Neutrophil (primary cell): ENCODE results near the gene FOXD3.
"Not testable (repeated sequence)": the region's sequence is repeated elsewhere in the genome, so short reads cannot be mapped to it uniquely, and the experiment has no call there.

ENCODE experiments used
- H3K27ac ChIP-seq: fragments of 200-600 bp; sonication (generic); 2 replicates; pipeline ENCODE4 v1.5.1; 2016; ENCODE audit warnings: mild to moderate bottlenecking, moderate library complexity
- H3K27me3 ChIP-seq: fragments of 200-600 bp; sonication (generic); 2 replicates; pipeline ENCODE4 v1.6.0; 2016; ENCODE audit warnings: mild to moderate bottlenecking
- H3K36me3 ChIP-seq: fragments of 200-600 bp; sonication (generic); 2 replicates; pipeline ENCODE4 v1.5.1; 2017
- H3K4me1 ChIP-seq, 2 experiments: fragments of 200-600 bp in 1 of 2; sonication (generic) in 1 of 2; 1 replicate in 1 of 2; 2 replicates in 1 of 2; pipeline versions ENCODE4 v1.5.1 to v1.6.1; 2013 to 2016; ENCODE audit warnings: low read depth in 1 of 2, low read length in 1 of 2, mild to moderate bottlenecking in 1 of 2, moderate library complexity in 1 of 2; ENCODE audit not compliant: control insufficient read depth in 1 of 2, insufficient read depth in 1 of 2
- H3K4me3 ChIP-seq, 2 experiments: fragments of 200-600 bp in 1 of 2; sonication (generic) in 1 of 2; 1 replicate in 1 of 2; 2 replicates in 1 of 2; pipeline ENCODE4 v1.5.1; 2013 to 2016; ENCODE audit warnings: low read depth in 1 of 2, low read length in 1 of 2, mild to moderate bottlenecking in 1 of 2, moderate library complexity in 1 of 2
- H3K9me3 ChIP-seq: fragments of 200-600 bp; sonication (generic); 2 replicates; pipeline ENCODE4 v1.5.1; 2016
- TF ChIP-seq, protein P1 (sequence below): fragments of 200-600 bp; sonication (generic); IDR thresholded peaks from 2 replicates; pipeline ENCODE4 v1.5.1; 2016; ENCODE audit warnings: antibody characterized with exemption

The FOXD3 gene

DNA sequence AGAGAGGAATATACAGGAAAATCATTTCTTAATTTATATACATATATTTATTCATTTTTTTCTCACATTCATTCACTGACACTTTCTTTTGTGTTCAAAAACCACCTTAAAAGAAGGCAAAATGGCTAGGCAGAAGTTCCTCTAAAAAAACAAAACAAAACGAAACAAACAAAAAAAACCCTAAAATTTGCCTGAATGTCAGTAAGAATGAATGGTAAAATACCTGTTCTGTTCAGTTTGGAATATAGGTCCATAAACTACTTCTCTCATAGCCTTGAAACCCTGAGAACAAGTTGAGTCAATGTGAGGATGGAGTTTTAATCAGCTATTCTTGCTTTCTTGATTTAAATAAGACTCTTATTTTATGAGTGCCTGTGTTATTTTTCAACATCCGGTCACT is 30.4 kb downstream of the FOXD3 start:
- Histone ChIP-seq H3K27ac (no peak overlapping the region), H3K36me3 (no peaks in the 10 kb centered on the region), H3K4me1 (peaks cover 4 to 7% of the 10 kb centered on the region in 2 experiments), H3K4me3 (no peak overlapping the region), H3K27me3 (peaks cover 53% of the 10 kb centered on the region), H3K9me3 (no peaks in the 10 kb centered on the region)
- TF ChIP-seq, protein P1, sequence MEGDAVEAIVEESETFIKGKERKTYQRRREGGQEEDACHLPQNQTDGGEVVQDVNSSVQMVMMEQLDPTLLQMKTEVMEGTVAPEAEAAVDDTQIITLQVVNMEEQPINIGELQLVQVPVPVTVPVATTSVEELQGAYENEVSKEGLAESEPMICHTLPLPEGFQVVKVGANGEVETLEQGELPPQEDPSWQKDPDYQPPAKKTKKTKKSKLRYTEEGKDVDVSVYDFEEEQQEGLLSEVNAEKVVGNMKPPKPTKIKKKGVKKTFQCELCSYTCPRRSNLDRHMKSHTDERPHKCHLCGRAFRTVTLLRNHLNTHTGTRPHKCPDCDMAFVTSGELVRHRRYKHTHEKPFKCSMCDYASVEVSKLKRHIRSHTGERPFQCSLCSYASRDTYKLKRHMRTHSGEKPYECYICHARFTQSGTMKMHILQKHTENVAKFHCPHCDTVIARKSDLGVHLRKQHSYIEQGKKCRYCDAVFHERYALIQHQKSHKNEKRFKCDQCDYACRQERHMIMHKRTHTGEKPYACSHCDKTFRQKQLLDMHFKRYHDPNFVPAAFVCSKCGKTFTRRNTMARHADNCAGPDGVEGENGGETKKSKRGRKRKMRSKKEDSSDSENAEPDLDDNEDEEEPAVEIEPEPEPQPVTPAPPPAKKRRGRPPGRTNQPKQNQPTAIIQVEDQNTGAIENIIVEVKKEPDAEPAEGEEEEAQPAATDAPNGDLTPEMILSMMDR, result no peak

DNA sequence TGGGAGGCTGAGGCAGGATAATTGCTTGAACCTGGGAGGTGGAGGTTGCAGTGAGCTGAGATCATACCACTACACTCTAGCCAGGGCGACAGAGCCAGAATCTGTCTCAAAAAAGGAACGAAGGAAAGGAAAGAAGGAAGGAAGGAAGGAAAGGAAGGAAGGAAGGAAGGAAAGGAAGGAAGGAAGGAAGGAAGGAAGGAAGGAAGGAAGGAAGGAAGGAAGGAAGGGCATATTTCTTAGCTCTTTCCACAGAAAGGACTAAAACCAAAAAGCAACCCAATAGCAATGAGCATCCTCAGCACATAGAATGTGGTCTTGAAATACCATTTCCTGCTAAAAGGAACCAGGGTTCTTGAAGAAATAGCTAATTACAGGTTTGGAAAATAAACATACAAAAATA is 33.9 kb downstream of the FOXD3 start:
- H3K4me1 ChIP-seq, H3K9me3 ChIP-seq, H3K4me3 ChIP-seq, H3K27ac ChIP-seq, H3K36me3 ChIP-seq: not testable (repeated sequence)
- peaks cover 48% of the 10 kb centered on the region for H3K27me3 ChIP-seq

DNA sequence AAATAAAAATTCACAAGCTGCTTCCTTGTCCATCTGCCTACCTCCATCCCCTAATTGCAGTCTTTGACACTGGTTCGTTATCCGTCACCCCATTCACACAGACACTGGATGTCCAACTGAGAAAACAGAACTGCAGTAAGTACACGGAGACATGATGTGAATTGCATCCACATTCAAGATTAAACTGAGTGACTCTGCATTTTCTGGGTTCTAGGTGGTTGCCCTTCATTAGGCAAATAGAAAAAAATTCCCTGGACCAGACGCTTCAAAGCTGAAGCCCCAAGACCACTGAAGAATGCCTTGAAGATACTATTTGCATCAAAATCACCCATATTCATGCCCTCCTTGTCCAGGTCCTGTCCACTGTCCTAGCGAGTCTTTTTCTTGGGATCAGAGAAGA is 37.2 kb downstream of the FOXD3 start:
- no peaks in the 10 kb centered on the region for H3K9me3 ChIP-seq
- no peak overlapping the region for H3K27ac ChIP-seq
- H3K4me3 ChIP-seq, result no peak overlapping the region
- TF ChIP-seq, protein P1, result no peak
- no peaks in the 10 kb centered on the region for H3K4me1 ChIP-seq
- peaks cover 18% of the 10 kb centered on the region for H3K27me3 ChIP-seq
- no peaks in the 10 kb centered on the region for H3K36me3 ChIP-seq

- Histone ChIP-seq H3K4me1 (peaks cover 3 to 4% of the 10 kb centered on the region in 2 experiments), H3K4me3 (no peak overlapping the region), H3K36me3 (no peaks in the 10 kb centered on the region), H3K27me3 (peaks cover 6% of the 10 kb centered on the region), H3K27ac (no peak overlapping the region), H3K9me3 (no peaks in the 10 kb centered on the region)
- TF ChIP-seq, protein P1, result no peak
Measured at GRCh38 chr1:63362073-63362472, 39.7 kb downstream of the FOXD3 start.

GRCh38 chr1:63362578-63362977 is 40.2 kb downstream of the FOXD3 start:
- no peak overlapping the region for H3K4me3 ChIP-seq
- peaks cover 6% of the 10 kb centered on the region for H3K27me3 ChIP-seq
- peaks cover 5% of the 10 kb centered on the region in 2 experiments for H3K4me1 ChIP-seq
- no peaks in the 10 kb centered on the region for H3K9me3 ChIP-seq
- H3K27ac ChIP-seq, result no peak overlapping the region
- TF ChIP-seq, protein P1, result no peak
- no peaks in the 10 kb centered on the region for H3K36me3 ChIP-seq

- Histone ChIP-seq H3K27me3 (peaks cover 6% of the 10 kb centered on the region), H3K9me3 (no peaks in the 10 kb centered on the region), H3K27ac (no peak overlapping the region), H3K4me3 (no peak overlapping the region), H3K36me3 (no peaks in the 10 kb centered on the region), H3K4me1 (peaks cover 7 to 8% of the 10 kb centered on the region in 2 experiments)
- TF ChIP-seq, protein P1, result no peak
Measured at GRCh38 chr1:63363014-63363413, 40.6 kb downstream of the FOXD3 start.
